GM18526 (cell line): Measurements from ENCODE around the gene DKK3.

Experiments used
- POLR2A ChIP-seq: IDR thresholded peaks from 3 replicates; pipeline ENCODE4 v1.6.1; 2011; ENCODE audit not compliant: insufficient read length; ENCODE audit errors: extremely low read depth

The DKK3 gene

DNA sequence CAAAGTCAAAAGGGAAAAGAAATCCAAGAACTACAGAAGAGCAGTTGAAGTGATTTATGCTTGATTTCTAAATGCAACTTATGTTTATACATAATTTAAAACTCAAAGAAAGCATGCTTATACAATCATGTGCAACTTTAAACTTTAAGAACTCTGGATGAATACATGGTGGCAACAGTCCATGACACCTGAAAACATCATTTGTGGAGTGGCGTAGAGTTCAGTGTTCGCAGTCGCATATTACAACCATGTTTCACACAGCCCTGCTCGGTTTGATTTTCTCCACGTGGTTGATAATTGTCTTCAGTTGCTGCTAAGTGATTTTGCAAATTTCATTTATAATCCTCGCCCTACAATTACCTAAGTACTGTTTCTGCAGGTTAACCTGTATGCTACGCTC is 45.4 kb downstream of the DKK3 start:
- no peak for TF ChIP-seq POLR2A

DNA sequence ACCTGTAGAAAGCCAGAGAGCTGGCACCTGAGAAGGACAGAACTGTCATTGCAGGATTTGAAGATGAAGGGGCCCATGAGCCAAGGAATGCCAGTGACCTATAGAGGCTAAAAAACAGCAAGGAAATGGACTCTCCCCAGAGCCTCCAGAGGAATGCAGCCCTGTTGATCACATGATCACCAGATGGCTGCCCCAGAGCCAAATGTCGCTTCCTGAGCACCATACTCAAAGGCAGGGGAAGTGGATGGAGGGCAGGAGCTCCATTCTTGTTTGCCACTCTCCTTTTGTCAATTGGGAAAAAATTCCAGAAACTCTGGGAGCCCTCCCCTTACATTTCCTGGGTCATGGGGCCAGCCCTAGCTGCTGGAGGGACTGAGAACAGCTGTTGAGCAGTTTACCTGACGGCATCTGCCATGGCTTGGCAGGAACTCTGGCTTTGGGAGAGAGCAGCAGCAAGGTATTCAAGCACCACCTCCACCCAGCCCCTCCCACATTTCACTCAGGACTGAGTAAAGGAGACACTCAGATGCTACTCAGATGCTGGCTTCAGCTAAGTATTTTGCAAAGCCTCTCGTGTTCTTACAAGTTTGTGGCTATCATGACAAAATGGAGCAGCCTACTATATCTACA is 46.9 kb downstream of the DKK3 start:
- no peak for TF ChIP-seq POLR2A

DNA sequence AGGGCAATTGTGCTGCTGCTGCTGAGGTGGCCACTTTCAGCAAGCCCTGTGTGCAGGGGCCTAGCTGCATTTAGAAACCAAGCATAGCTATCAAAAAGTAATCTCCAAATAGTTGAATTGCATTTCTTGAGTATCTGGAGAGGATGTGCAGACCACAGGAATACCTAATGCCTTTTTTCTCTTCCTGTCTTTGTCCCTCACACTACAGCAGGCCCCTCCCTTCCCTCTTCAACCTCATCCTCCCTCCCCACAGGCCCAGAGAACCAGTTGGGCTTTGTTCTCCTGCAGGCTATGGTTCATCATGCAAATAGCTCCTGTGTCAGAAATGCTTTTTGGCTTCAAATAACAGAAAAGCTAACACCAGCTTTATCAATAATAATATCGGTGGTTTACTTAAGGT is 47.7 kb downstream of the DKK3 start:
- TF ChIP-seq POLR2A: no peak

DNA sequence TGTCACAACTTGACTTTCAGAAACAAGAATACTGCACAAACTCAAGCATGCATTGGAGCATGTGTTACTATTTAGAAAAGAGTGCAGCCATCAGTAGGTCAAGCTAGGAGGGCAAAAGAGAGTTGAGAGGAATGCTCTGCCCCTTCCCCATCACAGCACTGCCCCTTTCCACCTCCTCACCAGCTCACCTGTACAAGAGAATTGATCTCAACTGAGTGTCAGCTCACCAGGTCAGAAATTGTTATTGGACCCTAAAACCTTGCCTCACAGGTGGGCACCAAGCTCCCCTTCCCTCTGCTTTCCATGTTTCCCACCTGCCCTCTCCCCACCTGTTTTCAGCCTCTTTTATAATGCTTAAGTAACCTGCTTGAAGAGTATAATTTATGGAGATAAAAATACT is 48.8 kb downstream of the DKK3 start:
- no peak for TF ChIP-seq POLR2A

DNA sequence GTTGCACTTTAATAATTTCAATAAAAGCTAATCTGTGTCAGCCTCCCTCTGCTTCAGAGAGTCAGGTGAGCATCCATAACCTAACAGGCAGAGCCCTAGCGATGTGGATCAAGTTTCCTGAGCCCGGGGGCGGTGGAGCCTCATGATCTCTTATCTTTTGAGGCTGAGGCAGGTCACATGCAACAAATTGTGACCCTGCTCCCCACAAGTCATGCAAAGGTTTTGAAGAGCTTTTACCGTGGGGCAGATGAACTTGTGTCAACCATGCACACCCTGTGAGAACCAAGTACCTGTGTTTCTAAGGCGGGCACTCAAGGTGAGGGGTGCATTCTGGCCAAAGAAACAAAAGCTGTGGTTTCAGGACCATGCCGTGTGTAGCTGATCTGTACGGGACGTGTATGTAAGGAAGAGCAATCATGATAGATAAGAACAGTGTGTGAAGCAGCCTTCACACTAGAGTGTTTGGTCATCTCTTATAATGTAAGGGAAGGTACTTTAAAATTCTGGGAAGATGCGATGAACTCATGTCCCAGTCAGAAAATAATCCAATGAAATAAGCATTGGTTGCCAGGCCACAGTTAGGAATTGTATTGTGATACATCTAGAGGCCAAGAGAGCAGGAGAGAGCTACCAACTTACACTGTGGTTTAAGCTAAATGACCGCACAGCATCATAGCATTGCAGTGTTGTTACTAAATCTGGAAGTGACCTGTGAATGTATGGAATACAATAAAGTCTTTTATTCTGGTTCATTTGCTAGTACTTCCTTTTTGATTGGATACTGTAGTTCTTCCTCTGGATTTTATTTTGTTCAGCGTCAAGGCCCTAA is 49.8 kb downstream of the DKK3 start:
- TF ChIP-seq POLR2A: no peak

DNA sequence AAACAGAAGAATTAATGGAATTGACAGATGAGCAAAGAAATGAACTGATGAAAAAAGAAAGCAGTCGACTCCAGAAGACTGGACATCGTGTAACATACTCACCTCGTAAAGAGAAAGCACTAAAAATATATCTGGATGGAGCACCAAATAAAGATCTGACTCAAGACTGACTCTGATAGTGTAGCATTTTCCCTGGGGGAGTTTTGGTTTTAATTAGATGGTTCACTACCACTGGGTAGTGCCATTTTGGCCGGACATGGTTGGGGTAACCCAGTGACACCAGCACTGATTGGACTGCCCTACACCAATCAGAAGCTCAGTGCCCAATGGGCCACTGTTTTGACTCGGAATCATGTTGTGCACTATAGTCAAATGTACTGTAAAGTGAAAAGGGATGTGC is 52.4 kb downstream of the DKK3 start:
- TF ChIP-seq POLR2A: no peak

DNA sequence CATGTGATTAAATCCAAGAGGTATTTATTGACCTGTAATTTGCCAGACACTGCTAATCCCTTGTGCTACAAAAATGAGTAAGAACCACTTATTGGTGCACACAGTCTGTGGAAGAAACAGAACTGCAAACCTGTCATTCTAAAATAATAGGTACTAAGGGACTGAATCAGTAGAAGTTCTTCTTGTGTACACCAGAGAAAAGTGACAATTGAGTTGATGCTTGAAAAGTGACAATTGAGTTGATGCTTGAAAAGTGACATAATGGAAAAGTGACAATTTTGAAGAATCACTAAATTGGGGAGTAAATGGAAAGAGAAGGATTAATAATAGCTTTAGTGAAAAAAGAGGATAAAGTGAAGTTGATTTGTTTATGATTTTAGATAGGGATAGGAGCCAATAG is 56.4 kb downstream of the DKK3 start:
- TF ChIP-seq POLR2A: no peak

DNA sequence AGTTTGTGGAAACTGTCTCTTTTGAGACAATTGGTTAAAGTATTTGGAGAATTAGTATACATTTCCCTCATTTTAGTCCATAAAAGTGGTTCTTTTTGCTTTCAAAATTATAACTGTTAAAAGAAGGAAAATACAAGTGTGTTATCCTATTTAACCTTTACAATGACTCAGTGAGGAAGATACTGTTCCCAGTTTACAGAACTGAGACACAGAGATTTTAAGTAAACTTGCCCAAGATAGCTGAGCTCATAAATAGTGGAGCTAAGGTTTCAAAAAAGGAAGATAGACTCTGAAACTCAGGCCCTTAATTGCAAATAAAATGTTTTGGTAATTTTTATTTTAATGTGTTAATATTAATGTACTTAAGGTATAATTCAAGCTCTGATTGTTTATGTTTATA is 58.9 kb downstream of the DKK3 start:
- TF ChIP-seq POLR2A: no peak

DNA sequence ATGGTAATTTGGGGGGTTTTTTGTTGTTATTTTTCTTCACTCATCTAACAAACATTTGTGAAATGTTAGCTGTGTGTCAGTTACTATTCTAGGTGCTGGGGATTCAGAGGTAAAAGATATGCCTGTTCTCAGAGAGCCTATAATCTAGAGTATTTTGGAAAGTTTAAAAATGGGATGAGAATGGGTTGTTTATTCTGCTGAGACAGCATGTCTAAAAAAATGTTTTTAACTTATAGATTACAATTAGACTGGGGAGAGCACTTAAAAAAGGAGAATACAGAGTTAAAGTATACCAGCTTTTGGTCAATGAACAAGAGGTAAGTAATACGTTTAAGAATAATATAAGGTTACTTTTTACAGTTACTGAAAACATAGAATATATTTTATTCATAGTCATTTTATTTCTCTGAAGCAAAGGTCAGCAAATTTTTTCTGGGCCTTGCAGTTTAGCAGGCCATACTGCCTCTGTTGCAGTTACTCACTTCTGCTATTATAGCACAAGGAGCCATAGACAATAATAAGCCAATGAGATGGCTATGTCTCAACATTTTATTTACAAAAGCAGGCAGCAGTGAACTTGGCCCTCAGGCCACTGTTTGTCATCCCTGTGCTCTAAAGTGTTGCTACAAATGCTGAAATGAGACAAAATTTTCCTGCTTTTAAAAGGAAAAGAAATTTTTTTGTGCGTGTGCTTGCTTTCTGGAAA is 60.0 kb downstream of the DKK3 start:
- TF ChIP-seq POLR2A: no peak

DNA sequence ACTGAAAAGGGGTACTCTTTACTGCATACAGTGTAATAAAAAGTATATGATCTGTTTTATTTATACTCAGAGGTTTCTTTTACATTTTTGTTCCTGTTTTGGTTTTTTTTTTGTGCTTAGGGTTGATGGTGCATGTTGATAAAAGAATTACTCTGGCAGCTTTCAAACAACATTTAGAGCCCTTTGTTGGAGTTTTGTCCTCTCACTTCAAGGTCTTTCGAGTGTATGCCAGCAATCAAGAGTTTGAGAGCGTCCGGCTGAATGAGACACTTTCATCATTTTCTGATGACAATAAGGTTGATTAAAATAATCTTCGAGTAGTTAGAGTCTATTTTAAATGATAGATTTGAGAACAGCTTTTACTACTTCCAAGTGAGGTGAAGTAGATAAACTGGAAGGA is 60.6 kb downstream of the DKK3 start:
- no peak for TF ChIP-seq POLR2A

DNA sequence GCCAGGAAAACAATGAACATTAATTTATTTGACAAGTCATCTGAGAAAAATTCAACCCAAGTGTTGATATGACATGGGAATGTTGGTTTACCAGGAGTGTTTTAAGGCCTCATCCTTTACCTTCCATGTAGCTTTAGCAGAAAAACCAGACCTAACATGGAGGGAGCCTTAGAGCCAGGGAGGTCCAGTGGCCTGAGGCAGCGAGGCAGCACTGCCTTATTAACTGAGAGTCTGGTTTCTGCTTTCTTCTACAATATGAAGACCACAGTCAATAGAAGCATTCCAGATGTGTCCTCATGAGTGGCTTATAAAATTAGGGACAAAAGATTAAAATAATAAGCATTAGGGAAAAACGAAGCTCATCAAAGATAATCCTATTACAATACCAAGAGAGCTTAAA is 61.5 kb downstream of the DKK3 start:
- TF ChIP-seq POLR2A: no peak

DNA sequence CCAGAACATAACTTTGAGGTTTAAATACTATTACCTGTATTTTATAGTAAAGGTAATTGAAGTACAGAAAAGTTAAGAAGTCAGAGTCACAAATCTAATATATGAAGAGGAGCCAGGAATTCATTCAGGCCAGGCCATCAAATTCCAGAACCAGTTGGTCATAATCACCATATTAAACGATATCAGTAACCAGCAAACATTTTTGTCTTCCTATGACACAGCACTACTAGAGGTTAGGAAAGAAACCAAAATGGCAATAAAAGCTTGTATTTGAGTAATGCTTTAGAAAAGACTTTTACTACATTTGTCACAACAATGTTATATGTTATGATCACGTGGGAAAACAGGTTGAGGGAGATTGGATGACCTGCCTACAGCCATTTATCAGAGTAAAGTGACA is 62.2 kb downstream of the DKK3 start:
- TF ChIP-seq POLR2A: no peak

DNA sequence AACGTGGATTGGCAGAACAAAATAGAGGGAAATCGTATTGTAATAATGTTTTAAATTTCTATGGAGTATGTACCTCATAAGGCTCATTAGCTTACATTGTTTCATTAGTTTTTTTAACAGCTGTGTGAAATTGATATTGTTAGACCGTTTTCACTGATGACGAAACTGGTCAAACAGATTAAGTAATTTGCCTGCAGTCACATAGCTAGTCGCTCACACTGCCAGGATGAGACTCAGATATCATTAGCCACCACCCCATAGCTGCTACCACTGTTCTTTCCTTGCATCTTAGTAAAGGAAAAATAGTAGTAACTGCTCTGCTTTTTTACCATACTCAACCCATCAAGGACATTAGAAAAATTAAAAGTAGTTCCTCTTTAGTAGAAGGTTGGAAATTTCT is 64.0 kb downstream of the DKK3 start:
- TF ChIP-seq POLR2A: no peak

DNA sequence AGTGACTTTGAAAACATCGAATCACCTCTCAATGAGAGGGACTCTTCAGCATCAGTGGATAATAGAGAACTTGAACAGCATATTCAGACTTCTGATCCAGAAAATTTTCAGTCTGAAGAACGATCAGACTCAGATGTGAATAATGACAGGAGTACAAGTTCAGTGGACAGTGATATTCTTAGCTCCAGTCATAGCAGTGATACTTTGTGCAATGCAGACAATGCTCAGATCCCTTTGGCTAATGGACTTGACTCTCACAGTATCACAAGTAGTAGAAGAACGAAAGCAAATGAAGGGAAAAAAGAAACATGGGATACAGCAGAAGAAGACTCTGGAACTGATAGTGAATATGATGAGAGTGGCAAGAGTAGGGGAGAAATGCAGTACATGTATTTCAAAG is 65.8 kb downstream of the DKK3 start:
- no peak for TF ChIP-seq POLR2A

DNA sequence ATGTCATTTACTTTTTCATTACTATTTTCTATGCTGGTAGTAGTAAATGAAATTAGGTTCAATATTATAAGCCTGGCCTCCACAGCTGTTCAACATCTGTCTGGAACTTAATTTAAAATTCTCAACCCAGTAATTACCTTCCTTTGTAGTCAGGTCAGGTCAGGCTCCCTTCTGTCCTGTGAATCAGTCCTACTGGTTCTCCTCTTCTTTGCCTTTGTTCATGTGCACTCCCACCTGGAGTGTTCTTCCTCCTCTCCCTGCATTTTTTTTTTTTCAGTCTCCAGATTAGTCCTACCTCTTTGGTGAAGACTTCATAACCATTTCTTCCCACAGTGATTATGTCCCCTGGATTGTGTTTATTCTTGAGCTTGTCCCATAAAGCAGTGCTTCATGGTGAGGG is 67.9 kb downstream of the DKK3 start:
- no peak for TF ChIP-seq POLR2A

DNA sequence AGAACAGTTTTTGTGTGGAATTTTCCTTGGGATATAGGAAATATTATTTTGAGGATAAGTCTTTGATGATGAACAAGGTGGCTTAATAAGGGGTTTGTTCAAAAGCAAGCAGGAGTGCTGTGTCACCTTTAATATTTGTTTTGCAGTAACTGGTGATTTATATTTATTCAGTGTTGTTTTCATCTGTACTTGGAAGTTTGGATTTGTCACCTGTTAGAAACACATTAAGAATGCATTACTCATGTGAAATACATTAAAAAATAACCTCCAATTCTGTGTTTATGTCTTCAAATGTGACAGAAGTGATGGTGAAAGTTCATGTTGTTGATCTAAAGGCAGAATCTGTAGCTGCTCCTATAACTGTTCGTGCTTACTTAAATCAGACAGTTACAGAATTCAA is 70.5 kb downstream of the DKK3 start:
- TF ChIP-seq POLR2A: no peak
